DOHH2 (cell line): ENCODE results near the gene PIM1.

Experiments
- H3F3A ChIP-seq: fragments of 200-600 bp; sonication (generic), shearing (Covaris generic); 2 replicates; pipeline ENCODE4 v1.6.0; 2016; ENCODE audit warnings: antibody characterized with exemption, mild to moderate bottlenecking; ENCODE audit not compliant: control insufficient read depth, insufficient read depth
- H3K27ac ChIP-seq: fragments of 200-600 bp; sonication (generic); 2 replicates; pipeline ENCODE4 v1.5.1; 2014; ENCODE audit warnings: low read depth, mild to moderate bottlenecking, low read length, moderate library complexity
- H3K27me3 ChIP-seq: fragments of 200-600 bp; sonication (generic); 2 replicates; pipeline ENCODE4 v1.6.1; 2014; ENCODE audit warnings: mild to moderate bottlenecking, low read length, mixed read lengths; ENCODE audit not compliant: control insufficient read depth
- H3K36me3 ChIP-seq: fragments of 200-600 bp; sonication (generic); 2 replicates; pipeline ENCODE4 v1.6.1; 2014; ENCODE audit warnings: mild to moderate bottlenecking, low read length, moderate library complexity, mixed read lengths; ENCODE audit not compliant: control insufficient read depth
- H3K4me1 ChIP-seq: fragments of 200-600 bp; sonication (generic); 2 replicates; pipeline ENCODE4 v1.6.1; 2014; ENCODE audit warnings: mild to moderate bottlenecking, low read length, mixed read lengths; ENCODE audit not compliant: control insufficient read depth
- H3K4me2 ChIP-seq: fragments of 200-600 bp; sonication (generic); 2 replicates; pipeline ENCODE4 v1.6.0; 2014; ENCODE audit warnings: mild to moderate bottlenecking, low read length, moderate library complexity
- H3K4me3 ChIP-seq: fragments of 200-600 bp; sonication (generic); 2 replicates; pipeline ENCODE4 v1.5.1; 2014; ENCODE audit warnings: mild to moderate bottlenecking, low read length, mixed read lengths
- H3K79me2 ChIP-seq: fragments of 200-600 bp; sonication (generic); 2 replicates; pipeline ENCODE4 v1.6.1; 2014; ENCODE audit warnings: mild to moderate bottlenecking, low read length, mixed read lengths; ENCODE audit not compliant: control insufficient read depth
- H3K9me2 ChIP-seq: fragments of 200-600 bp; sonication (generic); replicated peaks from 2 replicates; pipeline ENCODE4 v1.6.1; 2014; ENCODE audit warnings: mild to moderate bottlenecking, low read length, mixed read lengths; ENCODE audit not compliant: control insufficient read depth
- H3K9me3 ChIP-seq: fragments of 200-600 bp; sonication (generic); 2 replicates; pipeline ENCODE4 v1.6.1; 2014; ENCODE audit warnings: antibody characterized with exemption, low read length, mixed read lengths; ENCODE audit not compliant: control insufficient read depth, insufficient read depth
- H4K20me1 ChIP-seq: fragments of 200-600 bp; sonication (generic); 2 replicates; pipeline ENCODE4 v1.6.0; 2014; ENCODE audit warnings: low read depth, mild to moderate bottlenecking, antibody characterized with exemption, low read length, moderate library complexity; ENCODE audit not compliant: control insufficient read depth, insufficient read depth
- CTCF ChIP-seq: fragments of 200-600 bp; sonication (generic); IDR thresholded peaks from one replicate; pipeline ENCODE4 v1.5.1; 2014; ENCODE audit warnings: antibody characterized with exemption, mild to moderate bottlenecking, low read depth, low read length; ENCODE audit not compliant: poor library complexity, severe bottlenecking
- EZH2phosphoT487 ChIP-seq: fragments of 200-600 bp; sonication (generic); IDR thresholded peaks from 2 replicates; pipeline ENCODE4 v1.6.1; 2017; ENCODE audit warnings: borderline replicate concordance, mild to moderate bottlenecking, antibody characterized with exemption, low read length, moderate library complexity, mixed read lengths

PIM1 gene

DNA sequence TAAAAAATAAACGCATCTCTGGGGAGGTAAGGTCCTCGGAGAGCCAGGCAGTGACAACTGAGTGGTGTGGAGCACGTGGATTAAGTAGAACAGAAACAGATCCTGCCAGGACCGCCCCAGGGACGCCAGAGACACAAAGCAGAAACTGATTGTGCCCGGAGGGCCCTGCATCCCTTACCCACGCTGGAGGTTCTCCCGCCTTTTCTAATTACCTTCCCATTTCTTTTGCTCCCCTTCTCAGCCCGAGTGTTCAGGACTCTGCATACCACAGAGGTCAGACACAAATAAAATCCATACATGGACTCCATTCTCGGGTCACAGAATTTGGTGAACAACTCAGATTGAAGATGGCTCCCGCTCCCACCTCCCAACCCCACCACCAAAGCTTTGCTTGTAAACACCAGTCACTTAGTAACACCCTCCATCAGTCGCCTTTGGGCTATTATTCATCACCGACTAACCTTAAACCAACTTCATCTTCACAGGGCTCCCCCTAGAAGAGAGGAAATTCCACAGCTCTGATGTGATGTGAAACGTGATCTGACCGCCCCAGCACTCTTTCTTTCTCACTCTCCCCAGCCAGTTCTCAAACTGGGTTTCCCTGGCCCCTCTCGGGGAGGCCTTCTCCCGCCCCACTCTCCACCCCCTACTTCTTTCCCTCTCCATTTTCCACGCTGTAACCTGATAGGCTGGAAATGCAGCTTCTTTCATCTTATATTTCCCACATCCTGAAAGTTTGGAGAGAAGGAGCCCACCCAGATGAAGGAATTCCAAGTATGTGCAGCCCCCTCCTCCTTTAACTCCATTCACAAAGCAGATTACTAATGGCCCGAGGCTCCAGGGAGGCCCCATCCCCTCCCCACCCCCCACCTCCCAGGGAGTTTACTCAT is 32.5 kb upstream of the PIM1 start:
- TF ChIP-seq EZH2phosphoT487 (no peak), CTCF (no peak)
- H4K20me1 ChIP-seq, result no peaks in the 10 kb centered on the region
- H3K9me3 ChIP-seq, result no peaks in the 10 kb centered on the region
- H3K36me3 ChIP-seq, result no peaks in the 10 kb centered on the region
- no peaks in the 10 kb centered on the region for H3F3A ChIP-seq
- H3K79me2 ChIP-seq, result no peaks in the 10 kb centered on the region
- H3K4me2 ChIP-seq, result no peak overlapping the region
- H3K27ac ChIP-seq, result no peak overlapping the region
- no peak overlapping the region for H3K4me3 ChIP-seq
- H3K9me2 ChIP-seq, result no peaks in the 10 kb centered on the region
- H3K4me1 ChIP-seq, result peaks cover 21% of the 10 kb centered on the region
- no peaks in the 10 kb centered on the region for H3K27me3 ChIP-seq

- no peaks in the 10 kb centered on the region for H3K79me2 ChIP-seq
- no peaks in the 10 kb centered on the region for H3K9me2 ChIP-seq
- TF ChIP-seq CTCF (no peak), EZH2phosphoT487 (no peak)
- no peaks in the 10 kb centered on the region for H3K27me3 ChIP-seq
- H3K9me3 ChIP-seq, result no peaks in the 10 kb centered on the region
- H3K4me3 ChIP-seq, result no peak overlapping the region
- no peaks in the 10 kb centered on the region for H4K20me1 ChIP-seq
- no peak overlapping the region for H3K27ac ChIP-seq
- no peak overlapping the region for H3K4me2 ChIP-seq
- no peaks in the 10 kb centered on the region for H3K36me3 ChIP-seq
- H3K4me1 ChIP-seq, result peaks cover 27% of the 10 kb centered on the region
- H3F3A ChIP-seq, result no peaks in the 10 kb centered on the region
These were observed 31.1 kb upstream of the PIM1 start for GRCh38 chr6:37138856-37139229.

- TF ChIP-seq EZH2phosphoT487 (no peak), CTCF (no peak)
- H3K27ac ChIP-seq, result no peak overlapping the region
These were observed 30.6 kb upstream of the PIM1 start for GRCh38 chr6:37139230-37139962.

More at GRCh38 chr6:37139230-37139962, 30.6 kb upstream of the PIM1 start:
- no peaks in the 10 kb centered on the region for H3K79me2 ChIP-seq
- no peaks in the 10 kb centered on the region for H3F3A ChIP-seq
- no peak overlapping the region for H3K4me2 ChIP-seq
- H4K20me1 ChIP-seq, result no peaks in the 10 kb centered on the region
- no peaks in the 10 kb centered on the region for H3K27me3 ChIP-seq
- no peak overlapping the region for H3K4me3 ChIP-seq
- no peaks in the 10 kb centered on the region for H3K9me3 ChIP-seq
- H3K4me1 ChIP-seq, result peaks cover 33% of the 10 kb centered on the region
- H3K36me3 ChIP-seq, result no peaks in the 10 kb centered on the region
- no peaks in the 10 kb centered on the region for H3K9me2 ChIP-seq
